HepG2 (cell line): ENCODE results near the gene DIRAS1.

Source experiments
- CCAR2 ChIP-seq: fragments of 200-400 bp; formaldehyde crosslinking; optimal IDR thresholded peaks from 2 replicates; pipeline ENCODE3; 2018; ENCODE audit warnings: low read depth, mild to moderate bottlenecking, low read length, moderate library complexity
- CTCF ChIP-seq: sonication (generic); formaldehyde crosslinking; IDR thresholded peaks from 2 replicates; pipeline ENCODE4 v1.5.0; 2020; ENCODE audit warnings: mild to moderate bottlenecking, missing genetic modification reagents, moderate library complexity
- SETDB1 ChIP-seq: sonication (generic); formaldehyde crosslinking; IDR thresholded peaks from 2 replicates; pipeline ENCODE4 v1.5.1; 2020; ENCODE audit warnings: missing genetic modification reagents, mild to moderate bottlenecking, borderline replicate concordance
- ZC3H4 ChIP-seq: sonication (generic); formaldehyde crosslinking; IDR thresholded peaks from 2 replicates; pipeline ENCODE4 v1.4.0; 2020; ENCODE audit warnings: missing genetic modification reagents, borderline replicate concordance
- ZNF121 ChIP-seq: sonication (generic); formaldehyde crosslinking; IDR thresholded peaks from 2 replicates; pipeline ENCODE4 v1.5.0; 2020; ENCODE audit warnings: mild to moderate bottlenecking, missing genetic modification reagents
- ZNF609 ChIP-seq: sonication (generic); formaldehyde crosslinking; IDR thresholded peaks from 2 replicates; pipeline ENCODE4 v1.4.0; 2020; ENCODE audit warnings: mild to moderate bottlenecking, missing genetic modification reagents, borderline replicate concordance
- ZSCAN30 ChIP-seq: sonication (generic); formaldehyde crosslinking; IDR thresholded peaks from 2 replicates; pipeline ENCODE4 v1.5.0; 2020; ENCODE audit warnings: mild to moderate bottlenecking, missing genetic modification reagents

- TF ChIP-seq ZSCAN30 (CRISPR knock-in tag) (no peak), ZNF121 (no peak), CTCF (no peak), ZC3H4 (no peak), CCAR2 (no peak), SETDB1 (CRISPR knock-in tag) (no peak), ZNF609 (CRISPR knock-in tag) (no peak)
Measured at GRCh38 chr19:2726160-2726855, 5.1 kb upstream of the DIRAS1 start.
